Measurements from ENCODE around the gene GLI3. TPM values are rescaled to one million over a fixed set of nuclear protein-coding genes. Genes with fewer than 3 reads are reported as not detected.

Gene GLI3
- total and polyA plus RNA-seq, 2 of the 4 experiments (the other 2 are of a cell fraction) = 1.3 to 3.9 TPM

- in situ Hi-C loops (cut with MboI; ENCODE audit: low sequenced_read_pairs) = loop anchor here (25.0 kb wide), 1 partner anchor 261 kb away; the partner anchor contains the start of gene GLI3
- CTCF ChIA-PET = interaction anchor here (1.0 to 2.9 kb wide), 3 partner anchors 32 to 856 kb away, joined by 7 to 22 read pairs (median 7); no protein-coding TSS in a partner anchor
- DNase-seq = no peak
Measured at GRCh38 chr7:41975849-41976248, 261.2 kb downstream of the GLI3 start.

More at GRCh38 chr7:41975849-41976248, 261.2 kb downstream of the GLI3 start:
- intact Hi-C loops (cut with micrococcal nuclease) = loop anchor here (2.0 to 10.0 kb wide), 6 partner anchors 33 to 855 kb away; partner anchors contain the start of gene GLI3
- H2BK20ac ChIP-seq (ENCODE audit: low read depth, low read length) = no peak overlapping the region
- H3K27ac ChIP-seq (ENCODE audit: insufficient read depth, low read length) = no peak overlapping the region
- no peaks in the 10 kb centered on the region for H3K27me3 ChIP-seq (ENCODE audit: control insufficient read depth, insufficient read depth, low read length)
- H4K20me1 ChIP-seq (ENCODE audit: insufficient read depth, low read length) = no peaks in the 10 kb centered on the region
- H3K18ac ChIP-seq (ENCODE audit: low read depth, low read length) = no peak overlapping the region
- H3K4me3 ChIP-seq (ENCODE audit: insufficient read depth, low read depth, low read length) = no peak overlapping the region
- no peak overlapping the region for H3K14ac ChIP-seq (replicated peaks; ENCODE audit: low read depth, low read length)
- no peak overlapping the region for H2BK15ac ChIP-seq (ENCODE audit: low read depth, low read length)
- H3K9ac ChIP-seq (ENCODE audit: low read depth, low read length) = no peak overlapping the region
- H3K9me1 ChIP-seq (ENCODE audit: insufficient read depth, low read length) = peaks cover 3% of the 10 kb centered on the region; the same call in 1 of the 2 replicates
- H4K5ac ChIP-seq (ENCODE audit: low read depth, low read length) = no peak overlapping the region
- no peak overlapping the region for H3K56ac ChIP-seq (ENCODE audit: extremely low read depth, insufficient read depth, low read length)
- POLR2A ChIA-PET (ENCODE audit: unreplicated experiment) = no interaction called here
- no peak overlapping the region for H2AFZ ChIP-seq (replicated peaks; ENCODE audit: low read length, poor library complexity)
- no peak overlapping the region for H3K23ac ChIP-seq (ENCODE audit: low read depth, low read length)
- no peak overlapping the region for H4K91ac ChIP-seq (ENCODE audit: insufficient read depth, low read depth, low read length)
- no peaks in the 10 kb centered on the region for H3K79me1 ChIP-seq (ENCODE audit: low read depth in 1 of 2, low read length in 2 of 2)
- H3K4me1 ChIP-seq (ENCODE audit: control insufficient read depth, insufficient read depth, low read length) = peaks cover 7% of the 10 kb centered on the region
- dilution Hi-C loops (cut with HindIII; ENCODE audit: low sequenced_read_pairs, unreplicated experiment) = no loop called here
- no peak overlapping the region for H2BK5ac ChIP-seq (ENCODE audit: low read depth, low read length, poor library complexity, severe bottlenecking)
- H2AK9ac ChIP-seq (replicated peaks; ENCODE audit: low read depth, low read length, poor library complexity) = no peak overlapping the region
- no peak overlapping the region for H3K4me2 ChIP-seq (ENCODE audit: low read depth, low read length)
- H2BK120ac ChIP-seq (ENCODE audit: low read depth, low read length) = no peak overlapping the region
- ATAC-seq (ENCODE audit: low read depth) = no peak
- no peak overlapping the region for H3K4ac ChIP-seq (ENCODE audit: low read depth, low read length)
- H3K36me3 ChIP-seq (ENCODE audit: control insufficient read depth, insufficient read depth, low read length) = peaks cover 26% of the 10 kb centered on the region
- peak; percentile 87 for TF ChIP-seq CEBPB (IDR thresholded peaks at IDR 0.05; ENCODE audit: low read depth, low read length)
- no peak for TF ChIP-seq CTCF (conservative IDR thresholded peaks at IDR 0.05; ENCODE audit: low read depth, low read length)
- no peak for TF ChIP-seq POLR2A (IDR thresholded peaks at IDR 0.05; ENCODE audit: low read depth, low read length)
- no peak overlapping the region for H4K8ac ChIP-seq (ENCODE audit: low read depth in 2 of 2, low read length in 2 of 2)
- BruUV-seq (replicated peaks) = no TSS peak
- no peak overlapping the region for H2AK5ac ChIP-seq (ENCODE audit: low read depth, low read length)
- no peaks in the 10 kb centered on the region for H3K9me3 ChIP-seq (ENCODE audit: control insufficient read depth, insufficient read depth, low read length)

All from IMR-90 (cell line).